B cell (primary cell): Measurements from ENCODE around the gene ANKRD11. TPM values are rescaled to one million over a fixed set of nuclear protein-coding genes. Genes with fewer than 3 reads are reported as not detected.

Source experiments
- ATAC-seq: fragments of 200-7000 bp; cut with Tn5 transposase; one replicate; pipeline ENCODE4 v1.10.0; 2021; ENCODE audit warnings: low read depth, mild to moderate bottlenecking, moderate number of reproducible peaks, moderate library complexity
- CTCF ChIA-PET: fragments of 350-600 bp; sonication (Branson Sonifier 250); formaldehyde crosslinking; loops from one replicate; lab custom pipeline; 2021; ENCODE audit warnings: antibody characterized with exemption, inconsistent platforms; lab: Charles Lee
- POLR2A ChIA-PET: fragments of 350-600 bp; sonication (Branson Sonifier 250); formaldehyde crosslinking; loops from one replicate; lab custom pipeline; 2021; ENCODE audit warnings: antibody characterized with exemption; lab: Charles Lee
- DNase-seq: peaks from one replicate; pipeline ENCODE4 v3.0.0; 2013
- H2AFZ ChIP-seq: 2 replicates; pipeline ENCODE4 v1.6.1; 2012; ENCODE audit warnings: mild to moderate bottlenecking, low read depth, low read length; ENCODE audit not compliant: insufficient read depth, poor library complexity, severe bottlenecking
- H3K27ac ChIP-seq, 2 donors: 1 replicate in 1 of 2; 2 replicates in 1 of 2; pipeline ENCODE4 v1.5.1; 2012 to 2013; ENCODE audit warnings: low read length in 2 of 2, mild to moderate bottlenecking in 2 of 2, moderate library complexity in 1 of 2
- H3K27me3 ChIP-seq, 4 experiments: fragments of 200-600 bp in 1 of 4; sonication (generic) in 1 of 4; replicated peaks in 1 of 4; 1 replicate in 2 of 4; 2 replicates in 2 of 4; pipeline versions ENCODE4 v1.6.1 to v1.7.0; 2013 to 2016; ENCODE audit warnings: low read length in 3 of 4, mild to moderate bottlenecking in 2 of 4, mixed read lengths in 1 of 4, moderate library complexity in 1 of 4; ENCODE audit not compliant: insufficient read depth in 4 of 4, control insufficient read depth in 3 of 4; ENCODE audit errors: control extremely low read depth in 1 of 4
- H3K36me3 ChIP-seq, 2 experiments: replicated peaks in 1 of 2; 1 replicate in 1 of 2; 2 replicates in 1 of 2; pipeline versions ENCODE4 v1.6.1 to v1.7.1; 2013; ENCODE audit warnings: low read length in 1 of 2; ENCODE audit not compliant: insufficient read depth in 2 of 2, control insufficient read depth in 1 of 2; ENCODE audit errors: control extremely low read depth in 1 of 2, extremely low read depth in 1 of 2
- H3K4me1 ChIP-seq, 2 donors: fragments of 200-600 bp in 1 of 2; sonication (generic) in 1 of 2; 1 replicate in 1 of 2; 2 replicates in 1 of 2; pipeline versions ENCODE4 v1.5.1 to v1.6.1; 2013 to 2017; ENCODE audit warnings: low read length in 2 of 2; ENCODE audit not compliant: control insufficient read depth in 2 of 2, insufficient read depth in 2 of 2
- H3K4me2 ChIP-seq: replicated peaks from 2 replicates; pipeline ENCODE3; 2012; ENCODE audit warnings: mild to moderate bottlenecking, low read depth, low read length; ENCODE audit not compliant: poor library complexity, severe bottlenecking
- H3K4me3 ChIP-seq, 5 experiments: fragments of 200-600 bp in 1 of 5; sonication (generic) in 1 of 5; 1 replicate in 3 of 5; 2 replicates in 2 of 5; pipeline versions ENCODE4 v1.5.1 to v1.7.0; 2011 to 2016; ENCODE audit warnings: low read length in 4 of 5, mild to moderate bottlenecking in 4 of 5, low read depth in 2 of 5, control low read depth in 1 of 5, moderate library complexity in 1 of 5; ENCODE audit not compliant: insufficient read depth in 1 of 5; ENCODE audit errors: control extremely low read depth in 1 of 5, extremely low read depth in 1 of 5
- H3K79me2 ChIP-seq: fragments of 200-600 bp; sonication (generic); one replicate; pipeline ENCODE4 v1.6.0; 2016; ENCODE audit warnings: low read length; ENCODE audit not compliant: control insufficient read depth, insufficient read depth
- H3K9ac ChIP-seq: fragments of 200-600 bp; sonication (generic); 2 replicates; pipeline ENCODE4 v1.6.1; 2017; ENCODE audit warnings: mild to moderate bottlenecking, low read length, moderate library complexity
- H3K9me3 ChIP-seq, 3 donors: one replicate each; pipeline versions ENCODE4 v1.6.1 to v1.7.1; 2013; ENCODE audit warnings: low read length in 2 of 3; ENCODE audit not compliant: control insufficient read depth in 2 of 3, insufficient read depth in 1 of 3; ENCODE audit errors: control extremely low read depth in 1 of 3
- H4K20me1 ChIP-seq: 2 replicates; pipeline ENCODE4 v1.6.0; 2012; ENCODE audit warnings: mild to moderate bottlenecking, low read length; ENCODE audit not compliant: insufficient read depth, control insufficient read depth, poor library complexity, severe bottlenecking
- H3K27ac Mint-ChIP-seq: one replicate; pipeline ENCODE4 v1.8.0; 2021; ENCODE audit warnings: mixed read lengths
- H3K27me3 Mint-ChIP-seq: one replicate; pipeline ENCODE4 v1.8.0; 2021; ENCODE audit warnings: mixed read lengths
- H3K4me1 Mint-ChIP-seq: one replicate; pipeline ENCODE4 v1.8.0; 2021; ENCODE audit warnings: mixed read lengths
- H3K4me3 Mint-ChIP-seq: one replicate; pipeline ENCODE4 v1.8.0; 2021; ENCODE audit warnings: mixed read lengths
- H3K9me3 Mint-ChIP-seq: one replicate; pipeline ENCODE4 v1.8.0; 2022; ENCODE audit warnings: mixed read lengths; ENCODE audit not compliant: insufficient read depth
- CTCF ChIP-seq: fragments of 200-600 bp; IDR thresholded peaks from one replicate; pipeline ENCODE4 v1.8.0; 2022; ENCODE audit warnings: antibody characterized with exemption, mild to moderate bottlenecking
- EZH2 ChIP-seq: IDR thresholded peaks from 2 replicates; pipeline ENCODE4 v1.6.1; 2012; ENCODE audit warnings: borderline replicate concordance, low read depth, mild to moderate bottlenecking, moderate library complexity, low read length; ENCODE audit not compliant: insufficient read depth, poor library complexity, severe bottlenecking
- WGBS: methylation state at CpG from one replicate; pipeline ENCODE4 v1.1.5; 2013; ENCODE audit warnings: missing lambda C conversion rate; ENCODE audit not compliant: insufficient coverage; 5-methylcytosine and 5-hydroxymethylcytosine counted together
- intact Hi-C: fragments of 100-400 bp; cut with micrococcal nuclease; formaldehyde crosslinking; loops from one replicate; pipeline ENCODE4 v1.10.0; 2022
- polyA plus RNA-seq: library from polyadenylated mRNA; depleted of rRNA; stranded (reverse); fragments of >200 nt; gene quantifications from 2 replicates; pipeline ENCODE4 v1.2.3, GENCODE V29; 2012
- total RNA-seq, 2 donors: library from RNA; stranded (reverse); fragments of 120-200 nt in 1 of 2; gene quantifications; 1 replicate in 1 of 2; 2 replicates in 1 of 2; pipeline versions ENCODE4 v1.2.3 to v1.2.4, GENCODE V29; 2013 to 2022

ANKRD11 gene
- total and polyA plus RNA-seq, 2 donors (not counting 1 experiment from before 2014, with no cell fraction given): 67.9 to 314 TPM

GRCh38 chr16:89522287-89522686, 31.9 kb upstream of the ANKRD11 start:
- 98% methylated on average over 31 of the region's 31 CpGs for WGBS
- Histone ChIP-seq H3K4me1 (peaks cover 16 to 18% of the 10 kb centered on the region in 2 donors), H3K4me3 (no peak overlapping the region), H3K9ac (no peak overlapping the region), H4K20me1 (peaks cover 66% of the 10 kb centered on the region), H3K36me3 (peaks cover 4 to 71% of the 10 kb centered on the region in 2 experiments), H3K79me2 (peaks cover 49% of the 10 kb centered on the region), H3K4me2 (no peak overlapping the region), H3K9me3 (no peaks in the 10 kb centered on the region), H3K27me3 (no peaks in the 10 kb centered on the region), H2AFZ (no peak overlapping the region), H3K27ac (no peak overlapping the region)
- ChIA-PET POLR2A (no interaction called here), CTCF (no interaction called here)
- Mint-ChIP-seq H3K27ac (no peak overlapping the region), H3K4me1 (peaks cover 19% of the 10 kb centered on the region), H3K27me3 (no peaks in the 10 kb centered on the region), H3K4me3 (no peak overlapping the region), H3K9me3 (no peaks in the 10 kb centered on the region)
- ATAC-seq (no peak), DNase-seq (no peak)
- no peak for TF ChIP-seq EZH2
- no peak for TF ChIP-seq CTCF
- intact Hi-C loops: no loop called here

GRCh38 chr16:89519881-89520280, 29.5 kb upstream of the ANKRD11 start:
- DNase-seq: no peak
- Histone ChIP-seq H3K27me3 (no peaks in the 10 kb centered on the region), H3K9me3 (no peaks in the 10 kb centered on the region), H3K4me2 (no peak overlapping the region), H2AFZ (no peak overlapping the region), H3K36me3 (peaks cover 2 to 66% of the 10 kb centered on the region in 2 experiments), H4K20me1 (peaks cover 71% of the 10 kb centered on the region), H3K9ac (no peak overlapping the region), H3K27ac (no peak overlapping the region), H3K4me1 (peaks cover 2 to 3% of the 10 kb centered on the region in 2 donors), H3K79me2 (peaks cover 61% of the 10 kb centered on the region), H3K4me3 (no peak overlapping the region)
- POLR2A ChIA-PET: no interaction called here
- intact Hi-C loops: no loop called here
- TF ChIP-seq EZH2 (no peak), CTCF (no peak)
- no peaks in the 10 kb centered on the region for H3K9me3 Mint-ChIP-seq
- H3K27ac Mint-ChIP-seq: no peak overlapping the region
- CTCF ChIA-PET: interaction anchor here (1.2 kb wide), 1 partner anchor 10 kb away, joined by 4 read pairs; no protein-coding TSS in a partner anchor
- H3K4me1 Mint-ChIP-seq: peaks cover 4% of the 10 kb centered on the region
- WGBS: 94% methylated on average over 13 of the region's 15 CpGs
- no peak for ATAC-seq
- H3K4me3 Mint-ChIP-seq: no peak overlapping the region
- no peaks in the 10 kb centered on the region for H3K27me3 Mint-ChIP-seq
